ENCODE measurements around the gene FANCE.
A peak's percentile ranks its signal among the peaks of the same experiment; 100 is the strongest.

Gene FANCE

GRCh38 chr6:35477028-35477427, 24.9 kb downstream of the FANCE start:
- no peak for DNase-seq (ENCODE audit: low read depth)
- TF ChIP-seq CTCF (IDR thresholded peaks at IDR 0.05; ENCODE audit: insufficient read depth, low read depth, low read length, missing control alignments) = no peak
- H3K4me3 ChIP-seq (ENCODE audit: low read length) = no peak overlapping the region

DNA sequence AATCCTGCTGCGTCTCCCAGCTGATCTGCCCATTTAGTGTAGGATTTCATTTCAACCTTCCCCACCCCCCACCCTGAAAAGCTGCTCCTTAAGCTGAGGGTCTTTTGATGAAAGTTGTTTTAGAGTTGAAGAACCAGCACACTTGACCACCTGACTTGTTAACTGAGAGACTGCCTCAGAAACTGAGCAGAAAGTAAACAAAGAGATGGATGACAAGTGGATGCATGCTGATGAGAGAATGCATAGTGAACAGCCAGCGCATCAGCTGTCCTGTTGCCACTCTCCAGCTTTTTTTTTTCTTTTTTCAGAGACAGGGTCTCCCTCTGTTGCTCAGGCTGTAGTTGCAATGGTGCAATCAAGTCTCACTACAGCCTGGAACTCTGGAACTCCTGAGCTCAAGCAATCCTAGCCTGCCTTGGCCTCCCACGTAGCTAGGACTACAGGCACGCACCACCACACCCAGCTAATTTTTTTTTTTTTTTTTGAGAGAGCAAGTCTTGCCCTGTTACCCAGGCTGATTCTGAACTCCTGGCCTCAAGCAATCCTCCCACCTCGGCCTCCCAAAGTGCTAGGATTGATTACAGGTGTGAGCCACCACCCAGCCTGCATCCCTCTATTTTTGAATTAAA, 25.5 kb downstream of the FANCE start:
- peak; percentile 28 for DNase-seq (ENCODE audit: low read depth)

GRCh38 chr6:35478259-35478658, 26.1 kb downstream of the FANCE start:
- no peak for DNase-seq (ENCODE audit: low read depth)
- H3K4me3 ChIP-seq (ENCODE audit: low read length) = no peak overlapping the region
- TF ChIP-seq CTCF (IDR thresholded peaks at IDR 0.05; ENCODE audit: insufficient read depth, low read depth, low read length, missing control alignments) = no peak

More for the DNA sequence above, 25.5 kb downstream of the FANCE start:
- no peak for TF ChIP-seq CTCF (IDR thresholded peaks at IDR 0.05; ENCODE audit: insufficient read depth, low read depth, low read length, missing control alignments)
- H3K4me3 ChIP-seq (ENCODE audit: low read length) = no peak overlapping the region

DNA sequence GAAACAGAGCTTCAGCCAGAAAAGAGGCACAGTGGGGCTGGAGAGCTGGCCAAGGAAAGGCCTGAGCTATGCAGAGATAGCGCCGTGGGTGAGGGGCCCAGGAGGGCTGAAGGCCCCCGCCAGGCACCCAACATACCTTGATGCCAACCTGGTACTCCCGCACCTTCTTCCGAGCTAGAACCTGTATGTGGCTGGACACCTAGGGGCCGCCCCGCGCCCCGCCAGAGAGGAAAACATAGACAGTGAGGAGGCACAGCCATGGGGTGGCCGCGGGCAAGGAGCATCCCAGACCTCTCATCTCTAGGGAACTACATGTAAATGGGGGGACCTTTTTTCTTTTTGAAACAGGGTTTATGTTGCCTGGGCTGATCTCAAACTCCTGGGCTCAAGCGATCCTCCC, 28.0 kb downstream of the FANCE start:
- DNase-seq (ENCODE audit: low read depth) = no peak
- no peak overlapping the region for H3K4me3 ChIP-seq (ENCODE audit: low read length)
- no peak for TF ChIP-seq CTCF (IDR thresholded peaks at IDR 0.05; ENCODE audit: insufficient read depth, low read depth, low read length, missing control alignments)

- H3K4me3 ChIP-seq (ENCODE audit: low read length) = no peak overlapping the region
- no peak for DNase-seq (ENCODE audit: low read depth)
- TF ChIP-seq CTCF (IDR thresholded peaks at IDR 0.05; ENCODE audit: insufficient read depth, low read depth, low read length, missing control alignments) = no peak
These were observed 29.1 kb downstream of the FANCE start for GRCh38 chr6:35481226-35481625.

GRCh38 chr6:35483062-35483461, 30.9 kb downstream of the FANCE start:
- TF ChIP-seq CTCF (IDR thresholded peaks at IDR 0.05; ENCODE audit: insufficient read depth, low read depth, low read length, missing control alignments) = no peak
- no peak for DNase-seq (ENCODE audit: low read depth)
- no peak overlapping the region for H3K4me3 ChIP-seq (ENCODE audit: low read length)

GRCh38 chr6:35483490-35483889, 31.4 kb downstream of the FANCE start:
- TF ChIP-seq CTCF (IDR thresholded peaks at IDR 0.05; ENCODE audit: insufficient read depth, low read depth, low read length, missing control alignments) = no peak
- H3K4me3 ChIP-seq (ENCODE audit: low read length) = no peak overlapping the region
- no peak for DNase-seq (ENCODE audit: low read depth)

Data from epithelial cell of esophagus (primary cell).